Heart left ventricle (tissue), 16 donors: ENCODE measurements around the gene DOCK3. TPM values are rescaled to one million over a fixed set of nuclear protein-coding genes. Genes with fewer than 3 reads are reported as not detected.
A peak's percentile ranks its signal among the peaks of the same experiment; 100 is the strongest.
"Not testable (repeated sequence)": the region's sequence is repeated elsewhere in the genome, so short reads cannot be mapped to it uniquely, and the experiment has no call there.

Experiments
- ATAC-seq, 4 donors: fragments of 200-7000 bp; cut with Tn5 transposase; one replicate each; pipeline ENCODE4 v1.9.1; 2020 to 2022; ENCODE audit warnings: moderate library complexity in 4 of 4, mild to moderate bottlenecking in 3 of 4, moderate number of reproducible peaks in 1 of 4
- DNase-seq, 5 donors: peaks; one replicate each; pipeline ENCODE4 v3.0.0-alpha.2; 2020
- H3K27ac ChIP-seq, 12 donors: fragments of 200-600 bp; sonication (generic) in 4 of 12; one replicate each; pipeline versions ENCODE4 v1.5.0 to v1.8.0; 2016 to 2022; ENCODE audit warnings: mild to moderate bottlenecking in 2 of 12
- H3K27me3 ChIP-seq, 9 donors: fragments of 200-600 bp; sonication (generic) in 2 of 9; one replicate each; pipeline versions ENCODE4 v1.5.1 to v1.8.0; 2016 to 2022; ENCODE audit warnings: mild to moderate bottlenecking in 3 of 9
- H3K36me3 ChIP-seq, 9 donors: fragments of 200-600 bp; sonication (generic) in 2 of 9; one replicate each; pipeline versions ENCODE4 v1.5.0 to v1.8.0; 2018 to 2022; ENCODE audit warnings: mild to moderate bottlenecking in 2 of 9
- H3K4me1 ChIP-seq, 12 donors: fragments of 200-600 bp; sonication (generic) in 4 of 12; one replicate each; pipeline versions ENCODE4 v1.5.0 to v1.8.0; 2016 to 2022; ENCODE audit warnings: mild to moderate bottlenecking in 3 of 12
- H3K4me3 ChIP-seq, 12 donors: fragments of 200-600 bp; sonication (generic) in 4 of 12; one replicate each; pipeline versions ENCODE4 v1.5.0 to v1.8.0; 2017 to 2022; ENCODE audit warnings: mild to moderate bottlenecking in 9 of 12, moderate library complexity in 4 of 12
- H3K9me3 ChIP-seq, 12 donors: fragments of 200-600 bp; sonication (generic) in 4 of 12; one replicate each; pipeline versions ENCODE4 v1.5.0 to v1.8.0; 2016 to 2022; ENCODE audit warnings: mild to moderate bottlenecking in 1 of 12
- POLR2A ChIP-seq, 2 donors: fragments of 450-650 bp; IDR thresholded peaks; one replicate each; pipeline ENCODE4 v1.6.1; 2017; ENCODE audit warnings: antibody characterized with exemption in 2 of 2, mild to moderate bottlenecking in 2 of 2, moderate library complexity in 2 of 2
- WGBS, 4 donors: extraction: QIAGEN DNeasy Blood & Tissue Kit in 2 of 4; methylation state at CpG; one replicate each; pipeline versions ENCODE4 v1.1.5 to v1.1.7; 2013 to 2018; 5-methylcytosine and 5-hydroxymethylcytosine counted together
- intact Hi-C, 10 donors: fragments of 100-400 bp; cut with DNase I; formaldehyde crosslinking; loops; one replicate each; pipeline versions ENCODE4 v1.11.1 to v1.14.2; 2022
- polyA plus RNA-seq, 2 donors: library from polyadenylated mRNA; stranded (reverse); fragments of 200-250 nt; gene quantifications; one replicate each; pipeline ENCODE4 v1.2.3, GENCODE V29; 2013
- total RNA-seq, 9 donors: library from RNA; depleted of rRNA in 2 of 9; stranded (reverse); fragments of >200 nt in 2 of 9; fragmentation: NEBNext Ultra II Directional in 3 of 9; extraction: Animal tissue kit (Norgen Biotek cat#: 25700) in 3 of 9; gene quantifications; one replicate each; pipeline versions ENCODE4 v1.1.0 to v1.2.4, GENCODE V29; 2016 to 2023
- TF ChIP-seq, protein P1 (sequence below), 12 donors: fragments of 200-600 bp; sonication (generic) in 4 of 12; IDR thresholded peaks; one replicate each; pipeline versions ENCODE4 v1.5.0 to v1.8.0; 2018 to 2022; ENCODE audit warnings: antibody characterized with exemption in 12 of 12, mild to moderate bottlenecking in 5 of 12
- donor health status: ischemic (EF 13 %, LVEDD 7.1; RV severe dilation, severe dysfunction).
- donor health status: healthy with polysubstance abuse.
- donor health status: DM: no; HTN: yes; CAD: no.
- donor health status: DM: no; HTN: no; CAD: no.
- donor health status: ischemic (EF 25% LVEDD 6.9; RV normal size, moderate dysfunction).
- donor health status: ischemic (EF 25% LVEDD 5.7; RV mildly dilated, moderate dysfunction).
- donor health status: healthy.
- donor health status: DM: yes; HTN: yes; CAD: no.
- donor health status: ischemic (EF 35%, LVEDD 5.7; RV mildly dilated, moderate dysfunction).
- donor health status: nonischemic (EF 11% LVEDD 7.7; RV severe dilation, severe dysfunction).
- donor health status: DM: yes; HTN: yes; CAD: no.
- donor health status: PGD.
- donor health status: ischemic (EF 29% LVEDD 5.4; RV normal size, mild dysfunction).
- donor health status: nonischemic (EF 23%, LVEDD 6.1; RV moderate dilation, normal function).

Gene DOCK3
- total and polyA plus RNA-seq, 11 donors, result 2.0 to 6.7 (median 4.8) TPM

DNA sequence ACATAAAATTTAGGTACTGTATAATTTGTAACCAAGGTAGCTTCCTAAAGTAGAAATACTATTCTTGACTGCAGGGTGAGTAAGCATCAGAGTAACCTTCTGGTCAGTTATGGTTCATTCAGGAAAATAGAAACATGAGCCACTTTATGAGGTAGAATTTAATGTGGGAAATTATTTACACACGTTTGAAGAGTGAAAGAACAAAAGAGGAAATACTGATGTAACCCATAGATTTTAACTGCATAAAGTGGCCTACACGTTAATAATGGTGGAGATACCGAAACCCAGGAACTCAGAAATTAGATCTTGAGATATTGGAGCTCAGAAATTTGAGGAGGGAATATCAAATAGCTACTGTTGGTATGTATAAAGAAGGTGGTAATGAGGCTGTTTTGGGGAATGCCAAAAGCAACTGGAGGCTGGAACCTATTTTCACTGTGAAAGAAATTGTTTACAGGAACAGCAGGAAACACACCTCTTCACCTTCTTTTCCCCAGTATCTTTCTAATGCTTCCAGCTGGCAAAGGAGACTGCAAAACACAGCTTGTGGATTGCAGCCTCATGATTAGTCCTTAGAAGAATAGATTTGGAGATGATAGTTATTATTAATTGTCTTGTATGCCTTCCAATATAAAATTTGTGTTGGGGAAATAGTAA, 216.1 kb downstream of the DOCK3 start:
- Histone ChIP-seq H3K4me3 (no peak overlapping the region), H3K4me1 (no peaks in the 10 kb centered on the region), H3K9me3 (peaks cover 0 to 19% (median 4%) of the 10 kb centered on the region in 12 donors), H3K27me3 (no peaks in the 10 kb centered on the region), H3K36me3 (no peaks in the 10 kb centered on the region), H3K27ac (no peak overlapping the region)
- TF ChIP-seq, protein P1, sequence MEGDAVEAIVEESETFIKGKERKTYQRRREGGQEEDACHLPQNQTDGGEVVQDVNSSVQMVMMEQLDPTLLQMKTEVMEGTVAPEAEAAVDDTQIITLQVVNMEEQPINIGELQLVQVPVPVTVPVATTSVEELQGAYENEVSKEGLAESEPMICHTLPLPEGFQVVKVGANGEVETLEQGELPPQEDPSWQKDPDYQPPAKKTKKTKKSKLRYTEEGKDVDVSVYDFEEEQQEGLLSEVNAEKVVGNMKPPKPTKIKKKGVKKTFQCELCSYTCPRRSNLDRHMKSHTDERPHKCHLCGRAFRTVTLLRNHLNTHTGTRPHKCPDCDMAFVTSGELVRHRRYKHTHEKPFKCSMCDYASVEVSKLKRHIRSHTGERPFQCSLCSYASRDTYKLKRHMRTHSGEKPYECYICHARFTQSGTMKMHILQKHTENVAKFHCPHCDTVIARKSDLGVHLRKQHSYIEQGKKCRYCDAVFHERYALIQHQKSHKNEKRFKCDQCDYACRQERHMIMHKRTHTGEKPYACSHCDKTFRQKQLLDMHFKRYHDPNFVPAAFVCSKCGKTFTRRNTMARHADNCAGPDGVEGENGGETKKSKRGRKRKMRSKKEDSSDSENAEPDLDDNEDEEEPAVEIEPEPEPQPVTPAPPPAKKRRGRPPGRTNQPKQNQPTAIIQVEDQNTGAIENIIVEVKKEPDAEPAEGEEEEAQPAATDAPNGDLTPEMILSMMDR (IDR thresholded peaks at IDR 0.05), result no peak
- no peak for TF ChIP-seq POLR2A (IDR thresholded peaks at IDR 0.05)
- intact Hi-C loops, result no loop called here
- ATAC-seq, result no peak
- no peak for DNase-seq
- 32 to 37% (median 34%) methylated on average over 3 of the region's 3 CpGs for WGBS, 4 donors

DNA sequence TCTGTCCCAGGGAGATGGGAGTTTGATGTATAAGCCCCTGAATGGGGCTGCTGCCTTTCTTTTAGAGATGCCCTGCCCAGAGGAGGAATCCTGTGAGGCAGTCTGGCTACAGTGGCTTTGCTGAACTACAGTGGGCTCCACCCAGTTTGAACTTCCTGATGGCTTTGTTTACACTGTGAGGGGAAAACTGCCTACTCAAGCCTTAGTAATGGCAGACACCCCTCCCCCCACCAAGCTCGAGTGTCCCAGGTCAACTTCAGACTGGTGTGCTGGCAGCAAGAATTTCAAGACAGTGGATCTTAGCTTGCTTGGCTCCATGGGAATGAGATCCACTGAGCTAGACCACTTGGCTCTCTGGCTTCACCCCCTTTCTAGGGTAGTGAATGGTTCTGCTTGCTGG, 226.4 kb downstream of the DOCK3 start:
- H3K4me3 ChIP-seq, H3K27me3 ChIP-seq, DNase-seq, ATAC-seq, H3K36me3 ChIP-seq, H3K27ac ChIP-seq, intact Hi-C loops, H3K4me1 ChIP-seq, H3K9me3 ChIP-seq: not testable (repeated sequence)
- 0 to 26% (median 12%) methylated on average over 1 of the region's 1 CpG for WGBS, 4 donors

DNA sequence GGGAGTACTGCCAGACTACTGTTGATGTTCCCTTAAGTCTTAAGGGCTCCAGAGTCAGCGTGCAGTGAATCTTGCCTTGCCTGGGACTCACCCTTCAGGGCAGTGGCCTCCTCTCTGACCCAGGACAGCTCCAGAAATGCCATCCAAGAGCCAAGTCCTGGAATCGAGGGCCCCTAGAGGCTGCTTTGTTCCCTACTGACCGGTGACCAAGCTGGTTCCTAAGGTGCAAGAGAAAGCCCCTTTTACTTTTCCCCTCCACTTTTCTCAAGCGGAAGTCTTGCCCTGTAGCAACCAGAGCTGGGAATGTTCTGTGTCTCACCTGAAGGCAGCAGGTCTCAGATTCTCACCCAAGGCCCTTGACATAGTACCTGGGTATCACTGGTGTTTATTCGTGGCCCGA, 238.0 kb downstream of the DOCK3 start:
- no peaks in the 10 kb centered on the region for H3K27me3 ChIP-seq
- H3K27ac ChIP-seq, result no peak overlapping the region
- TF ChIP-seq, protein P1 (IDR thresholded peaks at IDR 0.05), result no peak
- TF ChIP-seq POLR2A (IDR thresholded peaks at IDR 0.05), result no peak
- H3K9me3 ChIP-seq, result peaks cover 0 to 5% (median 0%) of the 10 kb centered on the region in 12 donors
- no peak for ATAC-seq
- H3K4me1 ChIP-seq, result peaks cover 0 to 8% (median 0%) of the 10 kb centered on the region in 12 donors
- no peaks in the 10 kb centered on the region for H3K36me3 ChIP-seq
- no peak for DNase-seq
- WGBS, 4 donors, result 76 to 81% (median 80%) methylated on average over 6 of the region's 6 CpGs
- no peak overlapping the region for H3K4me3 ChIP-seq
- intact Hi-C loops, result no loop called here

DNA sequence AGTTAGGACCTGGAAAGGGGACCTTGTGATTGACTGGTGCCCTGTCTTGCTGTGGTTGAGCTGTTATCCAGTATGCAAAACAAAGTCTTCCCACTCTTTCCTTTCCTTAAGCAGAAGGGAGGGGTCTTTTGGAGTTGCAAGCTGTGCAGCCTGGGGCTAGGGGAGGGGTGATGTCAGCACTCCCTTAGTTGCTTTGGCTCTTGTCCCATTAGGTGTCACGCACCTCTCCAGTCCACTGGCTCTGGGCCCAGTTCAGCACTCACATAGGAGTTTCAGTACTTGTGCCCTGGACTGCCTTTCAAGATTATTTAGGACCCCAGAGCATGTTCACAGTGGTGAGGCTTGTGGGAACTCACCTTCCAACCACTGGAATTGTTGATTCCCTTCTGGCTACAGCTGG, 238.5 kb downstream of the DOCK3 start:
- DNase-seq (peak in 4 of 5 donors; percentile 23 to 66 (median 52)), ATAC-seq (peak in 3 of 4 donors; percentile 18 to 73 (median 50))
- peaks cover 0 to 8% (median 0%) of the 10 kb centered on the region in 12 donors for H3K4me1 ChIP-seq
- peaks cover 0 to 5% (median 0%) of the 10 kb centered on the region in 12 donors for H3K9me3 ChIP-seq
- no peaks in the 10 kb centered on the region for H3K27me3 ChIP-seq
- TF ChIP-seq, protein P1 (IDR thresholded peaks at IDR 0.05), result no peak
- TF ChIP-seq POLR2A (IDR thresholded peaks at IDR 0.05), result no peak
- WGBS, 4 donors, result 7 to 27% (median 19%) methylated on average over 1 of the region's 1 CpG
- no peak overlapping the region for H3K27ac ChIP-seq
- H3K36me3 ChIP-seq, result no peaks in the 10 kb centered on the region
- intact Hi-C loops, result no loop called here
- H3K4me3 ChIP-seq, result no peak overlapping the region

DNA sequence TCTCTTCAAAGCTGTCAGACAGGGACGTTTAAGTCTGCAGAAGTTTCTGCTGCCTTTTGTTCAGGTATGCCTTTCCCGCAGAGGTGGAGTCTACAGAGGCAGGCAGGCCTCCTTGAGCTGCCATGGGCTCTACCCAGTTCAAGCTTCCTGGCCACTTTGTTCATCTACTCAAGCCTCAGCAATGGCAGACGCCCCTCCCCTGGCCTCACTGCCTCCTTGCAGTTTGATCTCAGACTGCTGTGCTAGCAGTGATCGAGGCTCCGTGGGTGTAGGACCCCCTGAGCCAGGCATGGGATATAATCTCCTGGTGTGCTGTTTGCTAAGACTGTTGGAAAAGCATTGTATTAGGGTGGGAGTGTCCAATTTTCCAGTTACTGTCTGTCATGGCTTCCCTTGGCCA, 247.3 kb downstream of the DOCK3 start:
- ATAC-seq, H3K4me1 ChIP-seq, H3K27me3 ChIP-seq, H3K36me3 ChIP-seq, H3K27ac ChIP-seq, H3K4me3 ChIP-seq, intact Hi-C loops: not testable (repeated sequence)
- H3K9me3 ChIP-seq, result peaks cover 0 to 11% (median 0%) of the 10 kb centered on the region in 12 donors
- DNase-seq, result peak in 1 of 5 donors; percentile 54
- WGBS, 4 donors, result 77 to 83% (median 79%) methylated on average over 3 to 5 of the region's 5 CpGs
